ENCODE results near the gene MYO18A. TPM values are rescaled to one million over a fixed set of nuclear protein-coding genes. Genes with fewer than 3 reads are reported as not detected.

MYO18A gene
- polyA plus RNA-seq, 1 donor (not counting 4 experiments of a cell fraction or from before 2014, with no cell fraction given): 20.0 TPM

- H3K36me3 ChIP-seq (ENCODE audit: control insufficient read depth in 2 of 2, extremely low read depth in 1 of 2, insufficient read depth in 2 of 2, low read length in 2 of 2): peaks cover 3 to 14% of the 10 kb centered on the region in 2 experiments
- H3K4me3 ChIP-seq (ENCODE audit: control insufficient read depth in 2 of 3, extremely low read depth in 1 of 3, insufficient read depth in 2 of 3, low read depth in 1 of 3, low read length in 3 of 3): peak overlapping the region in 1 of 3 experiments; percentile 9
- H3K4me1 ChIP-seq (ENCODE audit: control insufficient read depth, extremely low read depth, insufficient read depth, low read length): peaks cover 88% of the 10 kb centered on the region
- FAIRE-seq: peak; percentile 97
- DNase-seq (ENCODE audit: low read depth, low spot score): peak; percentile 86
- H3K79me2 ChIP-seq (ENCODE audit: control insufficient read depth, insufficient read depth, low read length): peaks cover 52% of the 10 kb centered on the region
- dilution Hi-C loops (cut with MboI; ENCODE audit: extremely low pct_ligation_motif_present, low sequenced_read_pairs): no loop called here
- H4K20me1 ChIP-seq (ENCODE audit: control insufficient read depth, extremely low read depth, insufficient read depth, low read length): no peaks in the 10 kb centered on the region
- H3K9ac ChIP-seq (ENCODE audit: control insufficient read depth, extremely low read depth, insufficient read depth, low read length): peak overlapping the region; percentile 41
- H3K9me3 ChIP-seq (ENCODE audit: control insufficient read depth, low read depth, low read length): no peaks in the 10 kb centered on the region
- no peaks in the 10 kb centered on the region for H3K27me3 ChIP-seq (ENCODE audit: control insufficient read depth, extremely low read depth, insufficient read depth, low read length)
- peak overlapping the region; percentile 84 for H3K4me2 ChIP-seq (ENCODE audit: control insufficient read depth, extremely low read depth, insufficient read depth, low read depth, low read length)
- TF ChIP-seq CTCF (optimal IDR thresholded peaks at IDR 0.05 in 1 of 3, IDR thresholded peaks at IDR 0.05 in 1 of 3, conservative IDR thresholded peaks at IDR 0.05 in 1 of 3; ENCODE audit: extremely low read depth in 1 of 3, insufficient read depth in 2 of 3, low read length in 3 of 3) (no peak), EZH2 (IDR thresholded peaks at IDR 0.05; ENCODE audit: low read length) (no peak)
- H2AFZ ChIP-seq (ENCODE audit: control insufficient read depth, low read length): no peak overlapping the region
- peak overlapping the region; percentile 89 for H3K27ac ChIP-seq (ENCODE audit: control insufficient read depth, insufficient read depth, low read length)
- H3K9me1 ChIP-seq (ENCODE audit: control insufficient read depth, extremely low read depth, insufficient read depth, low read length): no peaks in the 10 kb centered on the region
Observed at GRCh38 chr17:29150161-29150560, 30.0 kb downstream of the MYO18A start.

- peak overlapping the region in 1 of 3 experiments; percentile 53 for H3K4me3 ChIP-seq (ENCODE audit: control insufficient read depth in 2 of 3, extremely low read depth in 1 of 3, insufficient read depth in 2 of 3, low read depth in 1 of 3, low read length in 3 of 3)
- no peaks in the 10 kb centered on the region for H3K9me3 ChIP-seq (ENCODE audit: control insufficient read depth, low read depth, low read length)
- H3K36me3 ChIP-seq (ENCODE audit: control insufficient read depth in 2 of 2, extremely low read depth in 1 of 2, insufficient read depth in 2 of 2, low read length in 2 of 2): peaks cover 4 to 18% of the 10 kb centered on the region in 2 experiments
- H3K9ac ChIP-seq (ENCODE audit: control insufficient read depth, extremely low read depth, insufficient read depth, low read length): peak overlapping the region; percentile 78
- H3K4me1 ChIP-seq (ENCODE audit: control insufficient read depth, extremely low read depth, insufficient read depth, low read length): peaks cover 82% of the 10 kb centered on the region
- DNase-seq (ENCODE audit: low read depth, low spot score) (peak; percentile 87), FAIRE-seq (peak; percentile 75)
- H3K79me2 ChIP-seq (ENCODE audit: control insufficient read depth, insufficient read depth, low read length): peaks cover 53% of the 10 kb centered on the region
- H3K27me3 ChIP-seq (ENCODE audit: control insufficient read depth, extremely low read depth, insufficient read depth, low read length): no peaks in the 10 kb centered on the region
- TF ChIP-seq CTCF (optimal IDR thresholded peaks at IDR 0.05 in 1 of 3, IDR thresholded peaks at IDR 0.05 in 1 of 3, conservative IDR thresholded peaks at IDR 0.05 in 1 of 3; ENCODE audit: extremely low read depth in 1 of 3, insufficient read depth in 2 of 3, low read length in 3 of 3) (no peak), EZH2 (IDR thresholded peaks at IDR 0.05; ENCODE audit: low read length) (no peak)
- H3K9me1 ChIP-seq (ENCODE audit: control insufficient read depth, extremely low read depth, insufficient read depth, low read length): no peaks in the 10 kb centered on the region
- no peaks in the 10 kb centered on the region for H4K20me1 ChIP-seq (ENCODE audit: control insufficient read depth, extremely low read depth, insufficient read depth, low read length)
- H3K27ac ChIP-seq (ENCODE audit: control insufficient read depth, insufficient read depth, low read length): peak overlapping the region; percentile 89
- H3K4me2 ChIP-seq (ENCODE audit: control insufficient read depth, extremely low read depth, insufficient read depth, low read depth, low read length): peak overlapping the region; percentile 84
- H2AFZ ChIP-seq (ENCODE audit: control insufficient read depth, low read length): no peak overlapping the region
- dilution Hi-C loops (cut with MboI; ENCODE audit: extremely low pct_ligation_motif_present, low sequenced_read_pairs): no loop called here
Observed at GRCh38 chr17:29149431-29150064, 30.6 kb downstream of the MYO18A start.

Data from keratinocyte (primary cell).